Measurements from ENCODE around the gene KDM4D. TPM values are rescaled to one million over a fixed set of nuclear protein-coding genes. Genes with fewer than 3 reads are reported as not detected.

Gene KDM4D
- total RNA-seq, 1 donor from 2014 or later = 1.8 TPM

DNA sequence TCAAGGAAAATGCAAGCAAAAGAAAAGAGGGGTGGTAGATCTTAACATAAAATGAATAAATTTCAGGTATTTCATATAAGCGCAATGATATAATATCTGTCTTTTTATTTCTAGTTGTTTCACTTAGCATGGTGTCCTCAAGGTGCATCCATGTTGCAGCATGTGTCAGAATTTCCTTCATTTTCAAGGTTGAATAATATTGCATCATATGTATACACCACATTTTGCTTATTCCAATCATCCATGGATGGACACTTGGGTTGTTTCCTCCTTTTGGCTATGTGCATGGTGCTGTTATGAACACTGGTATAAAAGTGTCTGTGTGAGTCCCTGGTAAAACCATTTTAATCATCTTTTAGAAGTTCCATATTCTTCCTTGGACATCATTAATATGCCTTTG, 68.7 kb downstream of the KDM4D start:
- Mint-ChIP-seq H3K27me3 (ENCODE audit: unreplicated experiment) (no peaks in the 10 kb centered on the region), H3K9me3 (ENCODE audit: unreplicated experiment) (no peaks in the 10 kb centered on the region), H3K27ac (ENCODE audit: unreplicated experiment) (no peak overlapping the region), H3K36me3 (ENCODE audit: low read depth, unreplicated experiment) (no peaks in the 10 kb centered on the region), H3K4me1 (ENCODE audit: unreplicated experiment) (no peaks in the 10 kb centered on the region), H3K4me3 (ENCODE audit: unreplicated experiment) (no peak overlapping the region)
- TF ChIP-seq, protein P1, sequence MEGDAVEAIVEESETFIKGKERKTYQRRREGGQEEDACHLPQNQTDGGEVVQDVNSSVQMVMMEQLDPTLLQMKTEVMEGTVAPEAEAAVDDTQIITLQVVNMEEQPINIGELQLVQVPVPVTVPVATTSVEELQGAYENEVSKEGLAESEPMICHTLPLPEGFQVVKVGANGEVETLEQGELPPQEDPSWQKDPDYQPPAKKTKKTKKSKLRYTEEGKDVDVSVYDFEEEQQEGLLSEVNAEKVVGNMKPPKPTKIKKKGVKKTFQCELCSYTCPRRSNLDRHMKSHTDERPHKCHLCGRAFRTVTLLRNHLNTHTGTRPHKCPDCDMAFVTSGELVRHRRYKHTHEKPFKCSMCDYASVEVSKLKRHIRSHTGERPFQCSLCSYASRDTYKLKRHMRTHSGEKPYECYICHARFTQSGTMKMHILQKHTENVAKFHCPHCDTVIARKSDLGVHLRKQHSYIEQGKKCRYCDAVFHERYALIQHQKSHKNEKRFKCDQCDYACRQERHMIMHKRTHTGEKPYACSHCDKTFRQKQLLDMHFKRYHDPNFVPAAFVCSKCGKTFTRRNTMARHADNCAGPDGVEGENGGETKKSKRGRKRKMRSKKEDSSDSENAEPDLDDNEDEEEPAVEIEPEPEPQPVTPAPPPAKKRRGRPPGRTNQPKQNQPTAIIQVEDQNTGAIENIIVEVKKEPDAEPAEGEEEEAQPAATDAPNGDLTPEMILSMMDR (IDR thresholded peaks at IDR 0.05; ENCODE audit: unreplicated experiment) = no peak
- no peak for DNase-seq (ENCODE audit: low spot score)

DNA sequence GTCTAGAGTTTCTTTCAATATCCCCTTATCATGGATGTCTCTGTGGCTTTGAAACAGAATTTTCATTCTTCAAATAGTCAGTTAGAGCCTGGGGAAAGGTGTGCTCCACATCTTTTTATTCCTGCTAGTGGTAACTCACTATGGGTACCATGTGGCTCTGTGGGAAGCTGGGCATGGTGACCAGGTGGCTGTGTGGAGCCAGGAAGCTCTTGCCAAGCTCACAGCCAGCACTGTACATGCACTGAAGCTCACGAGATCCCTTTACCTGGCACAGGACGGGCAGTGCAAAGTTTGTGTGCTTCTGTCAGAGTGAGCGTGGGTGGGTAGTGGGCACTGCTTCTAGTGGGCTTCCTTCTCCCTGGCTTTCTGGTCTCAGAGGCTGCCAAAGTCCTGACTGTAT, 69.4 kb downstream of the KDM4D start:
- no peaks in the 10 kb centered on the region for H3K9me3 Mint-ChIP-seq (ENCODE audit: unreplicated experiment)
- H3K4me3 Mint-ChIP-seq (ENCODE audit: unreplicated experiment) = no peak overlapping the region
- no peaks in the 10 kb centered on the region for H3K27me3 Mint-ChIP-seq (ENCODE audit: unreplicated experiment)
- no peak overlapping the region for H3K27ac Mint-ChIP-seq (ENCODE audit: unreplicated experiment)
- DNase-seq (ENCODE audit: low spot score) = no peak
- no peaks in the 10 kb centered on the region for H3K36me3 Mint-ChIP-seq (ENCODE audit: low read depth, unreplicated experiment)
- TF ChIP-seq, protein P1 (IDR thresholded peaks at IDR 0.05; ENCODE audit: unreplicated experiment) = no peak
- no peaks in the 10 kb centered on the region for H3K4me1 Mint-ChIP-seq (ENCODE audit: unreplicated experiment)

DNA sequence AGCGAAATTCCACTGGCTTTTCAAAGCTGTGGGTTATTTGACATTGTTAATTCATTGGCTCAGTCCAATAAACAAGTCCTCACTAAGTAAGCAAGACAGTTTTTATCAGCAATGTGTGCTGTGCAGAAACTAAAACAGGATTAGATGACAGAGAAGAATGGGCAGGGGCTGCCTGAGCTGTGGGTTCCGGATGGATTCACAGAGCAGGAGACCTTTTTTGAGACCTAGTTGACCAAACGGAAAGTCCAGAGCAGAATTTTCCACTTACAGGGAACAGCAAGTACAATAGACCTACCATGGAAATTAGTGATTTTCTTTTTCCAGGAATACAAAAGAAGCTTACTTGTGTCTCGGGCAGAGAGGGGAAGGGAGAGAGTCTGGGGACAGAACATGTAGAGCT, 70.5 kb downstream of the KDM4D start:
- Mint-ChIP-seq H3K27me3 (ENCODE audit: unreplicated experiment) (no peaks in the 10 kb centered on the region), H3K4me1 (ENCODE audit: unreplicated experiment) (no peaks in the 10 kb centered on the region), H3K36me3 (ENCODE audit: low read depth, unreplicated experiment) (no peaks in the 10 kb centered on the region), H3K4me3 (ENCODE audit: unreplicated experiment) (no peak overlapping the region), H3K9me3 (ENCODE audit: unreplicated experiment) (no peaks in the 10 kb centered on the region), H3K27ac (ENCODE audit: unreplicated experiment) (no peak overlapping the region)
- TF ChIP-seq, protein P1 (IDR thresholded peaks at IDR 0.05; ENCODE audit: unreplicated experiment) = no peak
- DNase-seq (ENCODE audit: low spot score) = no peak

DNA sequence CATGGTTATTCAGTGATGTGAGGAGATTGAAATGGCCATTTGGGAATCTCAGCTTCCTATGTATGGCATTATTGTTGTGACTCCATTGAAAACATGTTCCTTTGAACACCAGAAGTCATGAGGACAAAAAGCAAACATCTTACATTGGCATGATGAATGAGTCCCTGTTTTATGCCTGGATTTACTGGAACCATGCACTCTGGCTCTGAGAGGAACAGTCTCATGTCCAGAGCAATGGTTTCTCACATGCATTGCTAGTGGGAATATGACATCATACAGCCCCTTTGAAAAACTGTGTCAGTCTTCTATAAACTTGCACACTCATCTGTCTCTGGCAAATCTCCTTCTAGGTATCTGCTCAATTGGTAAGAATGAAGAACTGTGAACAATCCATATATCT, 72.3 kb downstream of the KDM4D start:
- no peak overlapping the region for H3K4me3 Mint-ChIP-seq (ENCODE audit: unreplicated experiment)
- H3K9me3 Mint-ChIP-seq (ENCODE audit: unreplicated experiment) = no peaks in the 10 kb centered on the region
- TF ChIP-seq, protein P1 (IDR thresholded peaks at IDR 0.05; ENCODE audit: unreplicated experiment) = no peak
- no peaks in the 10 kb centered on the region for H3K27me3 Mint-ChIP-seq (ENCODE audit: unreplicated experiment)
- H3K27ac Mint-ChIP-seq (ENCODE audit: unreplicated experiment) = no peak overlapping the region
- no peak for DNase-seq (ENCODE audit: low spot score)
- no peaks in the 10 kb centered on the region for H3K36me3 Mint-ChIP-seq (ENCODE audit: low read depth, unreplicated experiment)
- H3K4me1 Mint-ChIP-seq (ENCODE audit: unreplicated experiment) = no peaks in the 10 kb centered on the region

Other genes with a start within 250 kb of the KDM4D start
- gene AMOTL1, start 205.4 kb upstream of the KDM4D start, total RNA-seq (ENCODE audit: unreplicated experiment) = 35.9 TPM
- gene CWC15, start 153 bp upstream of the KDM4D start, total RNA-seq (ENCODE audit: unreplicated experiment) = 84.1 TPM
- gene KDM4E, start 51.5 kb downstream of the KDM4D start, total RNA-seq (ENCODE audit: unreplicated experiment) = not detected
- not detected for gene KDM4F, start 75.7 kb downstream of the KDM4D start, total RNA-seq (ENCODE audit: unreplicated experiment)
- gene SRSF8, start 93.2 kb downstream of the KDM4D start, total RNA-seq (ENCODE audit: unreplicated experiment) = 25.2 TPM
- 4.5 TPM for gene ENDOD1, start 116.1 kb downstream of the KDM4D start, total RNA-seq (ENCODE audit: unreplicated experiment)